GM18867 (cell line): Measurements from ENCODE around the gene CAPN1.
"Not testable (repeated sequence)": the region's sequence is repeated elsewhere in the genome, so short reads cannot be mapped to it uniquely, and the experiment has no call there.

Experiments
- ATAC-seq: cut with Tn5 transposase; IDR thresholded peaks from one replicate; pipeline ENCODE4 v1.9.1; 2021; ENCODE audit warnings: mild to moderate bottlenecking, moderate library complexity; ENCODE audit not compliant: unreplicated experiment

Gene CAPN1

DNA sequence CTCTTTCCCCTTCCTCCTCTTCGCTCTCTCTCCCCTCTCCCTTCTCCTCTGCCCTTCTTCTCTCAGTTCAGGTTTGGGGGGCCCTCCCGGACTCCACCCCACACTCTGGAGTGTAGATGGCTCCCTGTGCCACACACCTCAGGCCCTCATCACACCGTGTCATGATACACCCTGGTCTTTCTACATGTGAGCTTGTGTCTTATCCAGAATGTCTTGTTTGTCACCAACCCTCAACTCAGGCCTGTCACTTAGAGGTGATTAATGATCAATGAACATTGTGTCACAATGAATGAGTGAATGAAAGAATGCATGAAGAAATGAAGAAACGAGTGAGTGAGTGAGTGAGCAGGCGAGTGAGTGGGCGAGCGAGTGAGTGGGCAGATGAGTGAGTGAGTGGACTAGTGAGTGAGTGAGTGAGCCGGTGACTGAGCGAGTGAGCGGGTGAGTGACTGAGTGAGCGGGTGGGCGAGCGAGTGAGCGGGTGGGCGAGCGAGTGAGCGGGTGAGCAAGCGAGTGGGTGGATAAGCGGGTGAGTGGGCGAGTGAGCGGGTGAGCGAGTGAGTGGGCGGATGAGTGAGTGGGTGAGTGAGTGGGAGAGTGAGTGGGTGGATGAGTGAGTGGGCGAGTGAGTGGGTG lies 33.8 kb downstream of the CAPN1 start:
- no peak for ATAC-seq

DNA sequence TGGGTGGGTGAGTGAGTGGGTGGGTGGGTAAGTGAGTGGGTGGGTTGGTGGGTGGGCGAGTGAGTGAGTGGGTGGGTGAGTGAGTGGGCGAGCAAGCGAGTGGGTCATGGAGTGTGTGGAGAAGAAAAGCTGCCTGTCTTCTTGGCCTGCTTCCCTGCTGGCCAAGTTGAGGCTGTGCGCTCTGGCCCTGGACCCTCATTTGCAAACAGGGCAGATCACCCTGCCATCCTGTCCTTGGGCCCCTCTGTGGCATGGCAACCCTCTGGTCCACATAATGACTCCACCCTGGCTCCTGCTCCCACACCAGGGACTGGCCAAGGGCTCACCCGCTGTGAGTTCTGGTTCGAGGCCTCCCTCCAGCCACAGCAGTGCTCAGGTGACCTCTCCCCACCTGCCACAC lies 35.1 kb downstream of the CAPN1 start:
- ATAC-seq = no peak

DNA sequence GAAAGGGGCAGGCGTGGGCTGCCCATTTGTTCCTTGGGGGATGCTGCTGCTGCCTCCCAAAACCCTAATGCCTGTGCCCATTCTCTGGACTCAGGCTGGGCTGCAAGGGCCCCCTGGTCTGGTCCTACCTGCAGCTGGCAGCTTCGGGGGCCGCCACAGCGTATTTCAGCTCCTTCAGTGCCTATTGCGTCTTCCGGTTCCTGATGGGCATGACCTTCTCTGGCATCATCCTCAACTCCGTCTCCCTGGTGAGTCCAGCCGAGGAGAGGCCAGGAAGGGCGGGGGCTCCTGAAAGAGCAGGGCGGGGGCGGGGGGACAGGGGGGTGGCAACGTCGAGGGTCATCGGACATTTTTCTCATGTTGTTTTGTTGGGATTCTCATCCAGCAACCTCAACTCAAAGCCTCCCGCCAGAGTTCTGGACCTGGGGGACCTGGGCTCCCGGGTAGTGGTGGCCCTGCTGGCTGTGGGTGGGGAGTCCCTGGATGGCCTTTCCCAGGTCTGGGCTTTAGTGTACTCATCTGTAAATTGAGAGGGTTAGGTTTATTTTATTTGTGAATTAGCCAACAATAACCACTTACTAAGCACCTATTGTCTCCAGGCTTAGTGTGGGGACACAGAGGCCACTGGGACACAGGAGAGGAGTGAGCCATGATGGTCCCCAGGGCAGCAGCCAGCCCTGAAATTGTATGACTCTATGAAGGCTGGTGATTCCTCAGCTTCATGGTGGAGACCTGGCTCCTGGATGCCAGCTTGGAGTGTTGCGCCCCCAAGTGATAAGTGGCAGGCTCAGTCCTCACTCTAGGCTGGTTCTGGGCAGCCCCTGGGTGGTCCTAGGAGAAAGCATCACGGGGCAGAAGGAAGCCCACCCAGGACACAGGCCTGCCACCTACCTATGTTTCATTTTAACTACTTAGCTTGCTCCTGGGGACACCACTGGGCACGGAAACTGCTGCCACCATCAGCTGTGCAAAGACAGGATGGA lies 36.0 kb downstream of the CAPN1 start:
- no peak for ATAC-seq

GRCh38 chr11:65218446-65218845 lies 36.7 kb downstream of the CAPN1 start:
- no peak for ATAC-seq

GRCh38 chr11:65219930-65220213 lies 38.1 kb downstream of the CAPN1 start:
- ATAC-seq = no peak

DNA sequence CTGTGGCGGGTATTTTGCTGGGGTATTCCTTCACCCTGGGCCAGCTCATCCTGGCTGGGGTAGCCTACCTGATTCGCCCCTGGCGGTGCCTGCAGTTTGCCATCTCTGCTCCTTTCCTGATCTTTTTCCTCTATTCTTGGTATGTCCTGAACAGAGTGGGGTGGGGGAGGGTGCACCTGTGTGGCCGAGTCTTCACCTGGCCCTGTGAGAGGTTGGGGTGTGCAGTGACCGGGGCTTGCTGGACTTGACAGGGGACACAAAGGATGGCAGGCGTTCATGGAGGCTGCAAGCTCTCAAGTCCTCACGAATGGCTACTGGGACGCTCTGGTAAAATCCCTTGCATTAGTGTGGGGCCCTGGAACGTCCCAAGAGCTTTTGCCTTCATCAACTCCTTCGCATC lies 39.3 kb downstream of the CAPN1 start:
- no peak for ATAC-seq

DNA sequence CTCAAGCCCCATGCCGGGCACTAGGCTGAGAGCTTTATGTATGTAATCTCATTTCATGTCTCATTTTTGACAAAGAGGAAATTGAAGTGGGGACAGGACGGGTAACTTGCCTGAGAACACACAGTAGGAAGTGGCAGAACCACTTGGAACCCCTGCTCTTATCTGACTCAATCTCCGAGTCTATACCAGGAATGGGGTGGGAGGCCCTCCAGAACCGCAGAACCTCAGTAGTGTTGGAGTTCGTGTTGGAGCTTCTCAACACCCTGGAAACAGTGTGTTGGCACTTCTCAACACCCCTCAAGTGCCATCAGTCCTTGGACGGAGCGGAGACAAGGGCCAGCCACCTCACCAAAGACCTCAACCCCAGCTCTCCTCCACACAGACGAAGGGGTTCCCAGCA lies 41.3 kb downstream of the CAPN1 start:
- no peak for ATAC-seq

GRCh38 chr11:65224930-65225278 lies 43.2 kb downstream of the CAPN1 start:
- no peak for ATAC-seq

DNA sequence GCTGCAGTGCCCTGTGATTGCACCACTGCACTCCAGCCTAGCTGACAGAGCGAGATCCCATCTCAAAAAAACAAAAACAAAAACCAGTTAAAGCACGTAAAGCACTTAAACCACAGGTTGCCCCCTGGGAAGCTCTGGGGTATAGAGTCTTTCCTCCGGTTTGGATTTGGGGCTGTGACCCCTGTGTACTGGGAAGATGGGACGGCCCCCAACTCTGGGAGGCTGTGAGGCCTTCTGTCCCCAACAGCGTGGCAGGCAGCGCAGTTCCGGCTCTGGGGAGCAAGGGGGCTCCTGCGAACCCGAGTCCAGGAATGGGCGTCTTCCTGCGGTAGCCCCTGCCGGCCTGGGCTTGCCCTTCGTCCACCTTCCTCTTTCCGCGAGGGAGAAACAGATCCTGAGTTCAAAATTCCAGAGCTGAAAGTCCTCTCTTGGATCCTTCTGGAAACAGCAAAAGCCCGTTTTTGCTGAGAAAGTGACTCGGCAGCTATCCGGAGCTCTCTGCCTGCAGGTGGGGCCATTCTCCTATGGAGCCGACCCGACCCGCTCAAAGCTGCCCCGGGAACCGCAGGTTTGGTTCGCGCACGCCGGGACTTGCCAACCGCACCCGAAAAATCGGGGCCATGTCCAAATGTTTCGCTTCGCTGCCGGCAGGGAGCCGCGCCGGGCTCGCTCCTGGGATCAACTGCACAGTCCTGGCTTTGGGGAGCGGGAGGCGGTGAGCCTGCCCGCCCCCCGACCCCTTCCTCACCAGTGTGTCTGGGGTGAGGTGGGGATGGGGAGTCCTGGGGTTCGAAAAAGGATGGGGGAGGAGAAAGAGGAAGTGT lies 43.8 kb downstream of the CAPN1 start:
- no peak for ATAC-seq

- ATAC-seq = no peak
These were observed 44.3 kb downstream of the CAPN1 start for GRCh38 chr11:65226103-65226442.

- ATAC-seq = no peak
These were observed 46.2 kb downstream of the CAPN1 start for GRCh38 chr11:65227879-65228278.

GRCh38 chr11:65236194-65237059 lies 54.7 kb downstream of the CAPN1 start:
- ATAC-seq = no peak

DNA sequence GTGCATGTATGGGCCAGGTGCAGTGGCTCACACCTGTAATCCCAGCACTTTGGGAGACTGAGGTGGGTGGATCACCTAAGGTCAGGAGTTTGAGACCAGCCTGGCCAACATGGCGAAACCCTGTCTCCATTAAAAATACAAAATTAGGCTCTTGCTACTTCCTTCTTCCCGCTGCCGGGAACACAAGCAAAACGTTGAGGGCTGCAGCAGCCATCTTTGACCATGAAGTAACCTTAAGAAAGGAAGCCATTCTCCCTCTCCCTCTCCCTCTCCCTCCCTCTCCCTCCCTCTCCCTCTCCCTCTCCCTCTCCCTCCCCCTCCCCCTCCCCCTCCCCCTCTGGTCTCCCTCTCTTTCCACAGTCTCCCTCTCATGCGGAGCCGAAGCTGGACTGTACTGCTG lies 56.6 kb downstream of the CAPN1 start:
- ATAC-seq = not testable (repeated sequence)

- ATAC-seq = no peak
These were observed 59.4 kb downstream of the CAPN1 start for GRCh38 chr11:65241134-65241533.

GRCh38 chr11:65241692-65242091 lies 60.0 kb downstream of the CAPN1 start:
- no peak for ATAC-seq

- ATAC-seq = no peak
These were observed 60.7 kb downstream of the CAPN1 start for GRCh38 chr11:65242389-65242788.

DNA sequence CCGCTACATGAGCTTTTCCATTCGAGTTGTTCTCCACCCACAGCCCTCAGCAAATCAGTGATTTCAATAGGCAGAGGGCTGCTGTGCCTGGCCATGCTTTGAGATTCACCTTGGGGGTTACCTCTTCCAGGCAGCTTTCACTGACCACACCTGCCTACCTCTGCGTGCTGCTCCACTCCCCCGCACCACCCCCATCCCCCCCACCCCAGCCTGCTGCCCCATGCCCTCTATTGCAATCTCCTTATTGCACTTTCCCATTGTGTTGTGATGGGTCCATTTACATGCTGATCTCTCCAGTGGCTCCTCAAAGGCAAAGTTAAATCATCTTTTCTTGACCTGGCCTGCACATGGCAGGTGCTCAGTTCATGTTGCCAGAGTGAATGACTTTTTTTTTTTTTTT lies 62.1 kb downstream of the CAPN1 start:
- ATAC-seq = no peak

DNA sequence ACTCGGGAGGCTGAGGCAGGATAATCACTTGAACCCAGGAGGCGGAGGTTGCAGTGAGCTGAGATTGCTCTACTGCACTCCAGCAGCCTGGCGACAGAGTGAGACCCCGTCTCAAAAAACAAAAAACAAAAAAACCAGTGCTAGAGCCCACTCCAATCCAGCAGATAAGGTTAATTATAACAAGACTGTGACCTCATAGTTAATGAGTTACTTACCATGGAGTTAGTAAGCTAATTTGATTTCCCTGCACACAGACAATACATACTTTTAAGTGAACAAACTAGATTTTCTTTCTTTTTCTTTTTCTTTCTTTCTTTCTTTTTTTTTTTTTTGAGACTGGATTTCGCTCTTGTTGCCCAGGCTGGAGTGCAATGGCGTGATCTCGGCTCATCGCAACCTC lies 63.3 kb downstream of the CAPN1 start:
- ATAC-seq = not testable (repeated sequence)

- no peak for ATAC-seq
These were observed 64.8 kb downstream of the CAPN1 start for GRCh38 chr11:65246506-65246905.

DNA sequence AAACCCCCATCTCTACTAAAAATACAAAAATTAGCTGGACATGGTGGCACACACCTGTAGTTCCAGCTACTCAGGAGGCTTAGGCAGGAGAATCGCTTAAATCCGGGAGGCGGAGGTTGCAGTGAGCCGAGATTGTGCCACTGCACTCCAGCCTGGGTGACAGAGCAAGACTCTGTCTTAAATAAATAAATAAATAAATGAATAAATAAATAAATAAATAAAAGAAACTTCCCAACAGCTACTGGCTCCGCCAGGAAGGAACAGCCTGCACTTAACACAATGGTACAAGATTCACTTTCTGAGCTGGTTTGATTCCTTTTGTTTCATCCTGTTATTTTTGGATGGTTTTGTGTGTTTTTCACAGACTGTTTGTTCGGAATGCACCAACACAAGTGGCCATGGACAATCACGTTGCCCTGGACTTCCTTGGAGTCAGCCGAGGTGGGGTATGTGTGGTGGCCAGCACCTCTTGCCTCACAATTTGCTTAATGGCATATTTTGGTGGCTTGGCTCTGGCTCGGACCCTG lies 66.5 kb downstream of the CAPN1 start:
- ATAC-seq = not testable (repeated sequence)

DNA sequence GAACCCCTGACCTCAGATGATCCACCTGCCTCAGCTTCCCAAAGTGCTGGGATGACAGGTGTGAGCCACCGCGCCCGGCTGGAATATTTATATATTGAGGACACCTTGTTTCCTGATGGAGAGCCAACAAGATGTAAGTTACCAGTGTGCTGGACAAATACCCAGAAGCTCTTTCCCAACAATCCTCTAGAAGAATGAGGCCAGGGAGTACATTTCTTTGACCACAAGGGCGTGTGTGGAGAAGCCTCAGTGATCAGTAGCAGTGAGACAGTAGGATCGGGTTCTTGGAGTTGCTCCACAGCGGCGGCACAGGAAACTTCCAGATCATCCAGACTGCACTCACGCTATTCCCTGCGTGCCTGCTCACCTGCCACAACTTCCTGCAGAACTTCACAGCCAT lies 69.7 kb downstream of the CAPN1 start:
- ATAC-seq = no peak
